HG03354 (cell line): ENCODE measurements around the gene SETD7.

ENCODE experiments used
- ATAC-seq: cut with Tn5 transposase; IDR thresholded peaks from one replicate; pipeline ENCODE4 v1.9.1; 2021; ENCODE audit warnings: mild to moderate bottlenecking; ENCODE audit not compliant: unreplicated experiment, poor library complexity, severe bottlenecking

The SETD7 gene

GRCh38 chr4:139553751-139554641 lies 2.0 kb downstream of the SETD7 start:
- no peak for ATAC-seq

GRCh38 chr4:139552517-139553307 lies 3.3 kb downstream of the SETD7 start:
- no peak for ATAC-seq

- ATAC-seq: no peak
Observed at GRCh38 chr4:139550724-139551429, 5.1 kb downstream of the SETD7 start.

DNA sequence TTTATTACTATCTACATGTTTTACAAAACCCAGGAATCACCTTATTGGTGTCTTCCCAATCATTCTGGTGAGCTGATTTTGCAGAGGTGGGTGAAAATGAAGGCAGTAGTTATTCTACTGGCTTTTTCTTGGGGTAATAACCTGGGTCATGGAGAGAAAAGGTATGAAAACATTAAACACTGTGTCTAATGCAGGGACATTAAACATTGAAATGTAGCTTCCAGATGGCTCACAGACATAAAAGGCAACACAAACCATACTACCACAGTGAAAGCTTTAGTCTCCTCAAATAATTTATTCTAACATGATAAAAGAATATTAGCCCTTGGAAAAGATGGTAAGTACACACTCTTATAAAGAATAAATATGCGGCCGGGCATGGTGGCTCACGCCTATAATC lies 8.0 kb downstream of the SETD7 start:
- no peak for ATAC-seq

GRCh38 chr4:139540632-139541031 lies 15.4 kb downstream of the SETD7 start:
- no peak for ATAC-seq

GRCh38 chr4:139540161-139540560 lies 15.9 kb downstream of the SETD7 start:
- no peak for ATAC-seq

DNA sequence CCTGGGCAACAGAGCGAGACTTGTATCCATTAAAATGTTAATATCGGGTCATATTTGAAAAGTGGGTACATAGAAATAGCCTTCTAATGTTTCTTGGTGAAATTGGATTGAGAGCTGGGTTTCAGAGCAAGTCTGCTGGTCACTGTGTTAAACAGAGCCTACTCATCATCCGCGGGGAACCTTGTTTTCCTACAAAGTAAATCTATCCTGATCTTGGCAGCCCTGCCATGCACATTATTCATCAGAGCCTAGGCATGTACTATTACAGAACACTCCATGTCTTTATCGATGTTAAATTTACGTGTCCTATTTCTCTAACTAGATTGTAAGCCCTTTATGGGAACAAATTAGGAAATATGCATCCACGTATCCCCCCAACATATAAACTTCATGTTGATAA lies 18.7 kb downstream of the SETD7 start:
- no peak for ATAC-seq

- ATAC-seq: no peak
Observed at GRCh38 chr4:139535871-139536234, 20.2 kb downstream of the SETD7 start.

GRCh38 chr4:139535228-139535870 lies 20.7 kb downstream of the SETD7 start:
- ATAC-seq: no peak

DNA sequence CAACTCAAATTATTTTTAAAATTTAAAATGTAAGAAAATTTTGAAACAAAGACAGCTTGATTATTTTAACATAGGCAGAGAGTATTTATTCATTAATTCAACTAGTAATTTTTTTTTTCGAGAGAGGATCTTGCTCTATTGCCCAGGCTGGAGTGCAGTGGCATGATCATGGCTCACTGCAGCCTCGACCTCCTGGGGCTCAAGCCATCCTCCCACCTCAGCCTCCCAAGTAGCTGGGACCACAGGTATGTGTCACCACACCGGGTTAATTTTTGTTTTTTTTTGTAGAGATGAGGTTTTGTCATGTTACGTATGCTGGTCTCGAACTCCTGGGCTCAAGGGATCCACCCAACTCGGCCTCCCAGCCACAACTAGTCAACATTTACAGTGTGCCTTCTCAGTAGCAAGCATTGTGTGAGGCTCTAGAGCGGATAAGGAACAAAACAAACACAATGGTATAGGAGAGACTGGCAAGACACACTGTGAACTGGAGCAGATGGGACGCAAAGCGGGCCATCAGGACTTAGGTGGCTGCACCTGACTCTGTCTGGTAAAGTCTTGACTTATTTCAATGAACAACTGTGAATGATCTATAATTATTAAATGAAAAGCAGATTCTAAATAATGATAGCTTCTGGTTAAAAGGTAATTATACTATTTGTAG lies 21.6 kb downstream of the SETD7 start:
- no peak for ATAC-seq

DNA sequence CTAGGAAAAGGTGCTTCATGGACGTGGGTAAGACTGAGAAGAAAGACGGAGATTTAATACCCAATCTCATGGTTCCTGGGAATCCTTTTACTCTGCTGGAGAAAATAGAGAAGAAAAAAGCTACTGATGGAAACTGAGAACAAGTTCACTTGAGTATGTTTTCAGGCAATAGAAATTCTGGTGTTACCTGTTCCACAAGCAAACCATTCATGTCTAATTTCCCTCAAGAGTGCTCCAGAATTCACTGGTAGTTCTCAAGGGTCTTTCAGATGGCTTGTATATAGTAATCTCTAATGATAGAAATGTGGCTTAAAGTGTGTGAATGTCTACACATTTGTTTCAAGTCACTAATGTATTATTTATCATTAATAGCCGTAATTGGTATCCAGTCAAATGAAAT lies 22.5 kb downstream of the SETD7 start:
- ATAC-seq: no peak

DNA sequence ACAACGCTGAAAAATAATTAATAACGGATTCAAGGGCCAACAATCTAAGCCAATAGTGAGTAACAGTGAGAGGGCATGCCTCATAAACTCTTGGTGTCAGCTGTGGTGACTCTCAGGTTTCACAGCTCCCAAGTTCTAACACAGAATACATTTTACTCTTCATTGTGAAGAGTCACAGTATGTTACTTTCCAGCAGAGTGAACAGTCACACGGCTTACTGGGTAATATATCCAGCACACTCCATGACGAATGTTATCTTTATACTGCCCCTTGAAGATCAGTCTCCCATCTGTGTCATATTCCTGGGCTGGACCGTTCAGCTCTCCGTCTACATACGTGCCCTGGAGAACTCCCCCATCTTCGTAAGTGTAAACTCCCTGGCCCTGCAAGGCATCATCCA lies 23.1 kb downstream of the SETD7 start:
- no peak for ATAC-seq

- ATAC-seq: peak; percentile 47
Observed at GRCh38 chr4:139530833-139531427, 25.1 kb downstream of the SETD7 start.

DNA sequence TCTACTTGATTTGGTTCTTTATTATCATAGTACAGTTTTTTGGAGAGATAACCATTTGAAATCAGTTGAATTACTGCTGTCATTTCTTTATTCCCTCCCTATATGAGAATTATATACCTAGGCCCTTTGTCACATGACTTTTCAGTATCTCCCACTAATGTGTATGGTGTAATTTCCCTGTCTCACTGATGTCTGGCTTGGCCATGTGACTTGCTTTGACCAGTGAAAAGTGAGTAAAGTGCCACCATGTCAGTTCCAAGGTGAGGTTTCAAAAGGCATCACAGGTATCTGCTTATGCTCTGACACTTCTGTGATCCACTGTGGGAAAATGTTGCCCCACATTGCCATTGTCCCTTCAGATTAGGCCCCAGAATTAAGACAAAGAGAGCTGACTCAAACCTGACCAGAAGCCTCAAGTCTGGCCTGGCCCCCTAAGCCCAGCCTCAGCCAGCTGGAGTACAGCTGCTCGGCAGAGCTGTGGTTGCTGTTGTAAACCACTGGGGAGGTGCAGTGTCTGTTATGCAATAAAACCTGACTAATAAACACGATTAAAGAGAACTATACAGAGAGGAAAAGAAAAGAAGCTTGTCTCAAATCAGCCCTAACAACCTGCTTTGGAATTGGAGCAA lies 27.5 kb downstream of the SETD7 start:
- ATAC-seq: peak; percentile 94

DNA sequence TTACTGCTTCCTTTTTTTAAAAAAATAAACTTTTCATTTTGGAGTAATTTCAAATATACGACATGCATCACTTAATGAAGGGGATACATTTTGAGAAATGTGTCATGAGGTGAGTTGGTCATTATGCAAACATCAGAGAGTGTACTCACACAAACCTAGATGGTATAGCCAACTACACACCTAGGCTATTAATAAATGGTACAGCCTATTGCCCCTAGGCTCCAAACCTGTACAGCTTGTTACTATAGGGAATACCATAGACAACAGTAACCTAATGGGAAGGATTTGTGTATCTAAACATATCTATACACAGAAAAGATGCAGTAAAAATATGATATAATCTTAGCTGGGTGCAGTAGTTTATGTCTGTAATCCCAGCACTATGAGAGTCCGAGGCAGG lies 29.1 kb downstream of the SETD7 start:
- ATAC-seq: no peak

- ATAC-seq: peak; percentile 30
Observed at GRCh38 chr4:139525414-139525813, 30.6 kb downstream of the SETD7 start.

DNA sequence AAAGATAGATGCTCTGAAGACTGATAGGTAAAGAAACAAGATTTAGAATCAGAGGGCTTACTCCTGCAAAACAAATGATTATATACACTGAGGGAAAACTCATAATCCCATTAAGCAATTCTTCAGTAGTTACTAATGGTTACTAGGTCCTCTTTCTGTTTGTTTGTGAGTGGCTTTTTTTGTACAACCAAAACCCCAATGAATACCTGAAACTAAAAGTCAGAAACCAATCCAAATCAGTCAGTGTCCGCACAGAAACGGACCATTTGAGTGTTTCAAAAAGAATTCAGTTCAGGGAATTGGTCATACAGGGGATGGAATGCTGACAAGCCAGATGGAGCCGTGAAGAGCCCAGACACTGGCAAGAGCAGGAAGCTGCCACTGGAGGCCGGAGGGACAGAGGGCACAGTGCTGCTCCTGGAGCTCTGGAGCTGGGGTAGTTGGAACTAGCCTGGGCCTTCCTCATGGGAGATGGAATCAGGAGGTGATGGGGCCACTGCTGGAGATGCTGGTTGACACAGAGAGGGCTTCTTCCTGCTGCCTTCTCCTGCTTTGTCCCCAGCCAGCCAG lies 31.9 kb downstream of the SETD7 start:
- no peak for ATAC-seq

GRCh38 chr4:139523076-139523475 lies 32.9 kb downstream of the SETD7 start:
- ATAC-seq: no peak
